ENCODE data around the gene ADSL. TPM values are rescaled to one million over a fixed set of nuclear protein-coding genes. Genes with fewer than 3 reads are reported as not detected.

ADSL gene
- total RNA-seq, 1 experiment from 2014 or later = 165 TPM

- Histone ChIP-seq H4K20me1 (ENCODE audit: insufficient read depth, low read depth, low read length) (no peaks in the 10 kb centered on the region), H3K9ac (ENCODE audit: low read length) (peak overlapping the region; percentile 72), H3K79me2 (ENCODE audit: low read length) (no peaks in the 10 kb centered on the region; the same call in 1 of the 2 replicates), H3K4me1 (ENCODE audit: low read length) (peaks cover 82% of the 10 kb centered on the region), H3K27ac (ENCODE audit: low read length) (peak overlapping the region; percentile 100), H3K36me3 (ENCODE audit: insufficient read depth, low read length) (peaks cover 18% of the 10 kb centered on the region), H3K9me2 (replicated peaks; ENCODE audit: insufficient read depth, low read length) (no peaks in the 10 kb centered on the region), H2AFZ (ENCODE audit: low read length) (no peak overlapping the region), H3K4me2 (ENCODE audit: low read depth, low read length, poor library complexity, severe bottlenecking) (peak overlapping the region; percentile 86), H3K9me3 (ENCODE audit: low read length) (no peaks in the 10 kb centered on the region), H3K4me3 (ENCODE audit: low read length) (peak overlapping the region; percentile 55), H3K27me3 (ENCODE audit: low read length) (no peaks in the 10 kb centered on the region)
- DNase-seq = peak; percentile 93
Observed at GRCh38 chr22:40418366-40419201, 72.3 kb downstream of the ADSL start.

- Histone ChIP-seq H3K9me3 (ENCODE audit: low read length) (no peaks in the 10 kb centered on the region), H3K27ac (ENCODE audit: low read length) (peak overlapping the region; percentile 100), H2AFZ (ENCODE audit: low read length) (no peak overlapping the region), H3K36me3 (ENCODE audit: insufficient read depth, low read length) (peaks cover 18% of the 10 kb centered on the region), H3K4me2 (ENCODE audit: low read depth, low read length, poor library complexity, severe bottlenecking) (no peak overlapping the region), H3K4me3 (ENCODE audit: low read length) (no peak overlapping the region), H3K27me3 (ENCODE audit: low read length) (no peaks in the 10 kb centered on the region), H4K20me1 (ENCODE audit: insufficient read depth, low read depth, low read length) (no peaks in the 10 kb centered on the region), H3K4me1 (ENCODE audit: low read length) (peaks cover 73% of the 10 kb centered on the region), H3K9ac (ENCODE audit: low read length) (peak overlapping the region; percentile 32; the same call in 1 of the 2 replicates), H3K79me2 (ENCODE audit: low read length) (no peaks in the 10 kb centered on the region; the same call in 1 of the 2 replicates), H3K9me2 (replicated peaks; ENCODE audit: insufficient read depth, low read length) (no peaks in the 10 kb centered on the region)
- DNase-seq = no peak
Observed at GRCh38 chr22:40419718-40420117, 73.4 kb downstream of the ADSL start.

GRCh38 chr22:40420341-40421081 lies 74.2 kb downstream of the ADSL start:
- no peak overlapping the region for H2AFZ ChIP-seq (ENCODE audit: low read length)
- H3K36me3 ChIP-seq (ENCODE audit: insufficient read depth, low read length) = peaks cover 18% of the 10 kb centered on the region
- no peak overlapping the region for H3K4me3 ChIP-seq (ENCODE audit: low read length)
- no peaks in the 10 kb centered on the region for H3K27me3 ChIP-seq (ENCODE audit: low read length)
- no peak for DNase-seq
- no peak overlapping the region for H3K4me2 ChIP-seq (ENCODE audit: low read depth, low read length, poor library complexity, severe bottlenecking)
- no peaks in the 10 kb centered on the region for H3K9me2 ChIP-seq (replicated peaks; ENCODE audit: insufficient read depth, low read length)
- H3K27ac ChIP-seq (ENCODE audit: low read length) = peak overlapping the region; percentile 100
- H3K4me1 ChIP-seq (ENCODE audit: low read length) = peaks cover 65% of the 10 kb centered on the region
- H3K9ac ChIP-seq (ENCODE audit: low read length) = no peak overlapping the region
- no peaks in the 10 kb centered on the region; the same call in 1 of the 2 replicates for H3K79me2 ChIP-seq (ENCODE audit: low read length)
- H4K20me1 ChIP-seq (ENCODE audit: insufficient read depth, low read depth, low read length) = no peaks in the 10 kb centered on the region
- H3K9me3 ChIP-seq (ENCODE audit: low read length) = no peaks in the 10 kb centered on the region

- no peak overlapping the region for H3K9ac ChIP-seq (ENCODE audit: low read length)
- no peak for DNase-seq
- H3K27ac ChIP-seq (ENCODE audit: low read length) = peak overlapping the region; percentile 100
- H4K20me1 ChIP-seq (ENCODE audit: insufficient read depth, low read depth, low read length) = no peaks in the 10 kb centered on the region
- no peaks in the 10 kb centered on the region; the same call in 1 of the 2 replicates for H3K79me2 ChIP-seq (ENCODE audit: low read length)
- H2AFZ ChIP-seq (ENCODE audit: low read length) = no peak overlapping the region
- H3K9me2 ChIP-seq (replicated peaks; ENCODE audit: insufficient read depth, low read length) = no peaks in the 10 kb centered on the region
- no peak overlapping the region for H3K4me2 ChIP-seq (ENCODE audit: low read depth, low read length, poor library complexity, severe bottlenecking)
- no peak overlapping the region for H3K4me3 ChIP-seq (ENCODE audit: low read length)
- no peaks in the 10 kb centered on the region for H3K27me3 ChIP-seq (ENCODE audit: low read length)
- H3K4me1 ChIP-seq (ENCODE audit: low read length) = peaks cover 60% of the 10 kb centered on the region
- H3K9me3 ChIP-seq (ENCODE audit: low read length) = no peaks in the 10 kb centered on the region
- H3K36me3 ChIP-seq (ENCODE audit: insufficient read depth, low read length) = peaks cover 16% of the 10 kb centered on the region
Observed at GRCh38 chr22:40421082-40421350, 74.7 kb downstream of the ADSL start.

GRCh38 chr22:40421941-40422340 lies 75.6 kb downstream of the ADSL start:
- Histone ChIP-seq H3K79me2 (ENCODE audit: low read length) (peaks cover 5% of the 10 kb centered on the region), H3K9ac (ENCODE audit: low read length) (no peak overlapping the region), H3K4me3 (ENCODE audit: low read length) (no peak overlapping the region), H3K27me3 (ENCODE audit: low read length) (no peaks in the 10 kb centered on the region), H4K20me1 (ENCODE audit: insufficient read depth, low read depth, low read length) (no peaks in the 10 kb centered on the region), H3K4me1 (ENCODE audit: low read length) (peaks cover 51% of the 10 kb centered on the region), H3K9me2 (replicated peaks; ENCODE audit: insufficient read depth, low read length) (no peaks in the 10 kb centered on the region), H3K36me3 (ENCODE audit: insufficient read depth, low read length) (peaks cover 7% of the 10 kb centered on the region; the same call in 1 of the 2 replicates), H3K4me2 (ENCODE audit: low read depth, low read length, poor library complexity, severe bottlenecking) (no peak overlapping the region), H3K9me3 (ENCODE audit: low read length) (no peaks in the 10 kb centered on the region), H3K27ac (ENCODE audit: low read length) (peak overlapping the region; percentile 100), H2AFZ (ENCODE audit: low read length) (no peak overlapping the region)
- DNase-seq = no peak

- H3K27ac ChIP-seq (ENCODE audit: low read length) = peak overlapping the region; percentile 100
- H3K4me2 ChIP-seq (ENCODE audit: low read depth, low read length, poor library complexity, severe bottlenecking) = no peak overlapping the region
- H3K9me2 ChIP-seq (replicated peaks; ENCODE audit: insufficient read depth, low read length) = no peaks in the 10 kb centered on the region
- no peak for DNase-seq
- no peaks in the 10 kb centered on the region for H3K9me3 ChIP-seq (ENCODE audit: low read length)
- no peak overlapping the region for H2AFZ ChIP-seq (ENCODE audit: low read length)
- peaks cover 11% of the 10 kb centered on the region for H3K79me2 ChIP-seq (ENCODE audit: low read length)
- H3K27me3 ChIP-seq (ENCODE audit: low read length) = no peaks in the 10 kb centered on the region
- peaks cover 45% of the 10 kb centered on the region for H3K4me1 ChIP-seq (ENCODE audit: low read length)
- no peak overlapping the region for H3K4me3 ChIP-seq (ENCODE audit: low read length)
- peaks cover 2% of the 10 kb centered on the region; the same call in 1 of the 2 replicates for H3K36me3 ChIP-seq (ENCODE audit: insufficient read depth, low read length)
- H3K9ac ChIP-seq (ENCODE audit: low read length) = peak overlapping the region; percentile 13; the same call in 1 of the 2 replicates
- no peaks in the 10 kb centered on the region for H4K20me1 ChIP-seq (ENCODE audit: insufficient read depth, low read depth, low read length)
Observed at GRCh38 chr22:40422558-40423309, 76.4 kb downstream of the ADSL start.

- no peak overlapping the region for H3K9ac ChIP-seq (ENCODE audit: low read length)
- peak overlapping the region; percentile 100; the same call in 1 of the 2 replicates for H3K27ac ChIP-seq (ENCODE audit: low read length)
- no peak overlapping the region for H3K4me3 ChIP-seq (ENCODE audit: low read length)
- no peak overlapping the region for H2AFZ ChIP-seq (ENCODE audit: low read length)
- H3K4me1 ChIP-seq (ENCODE audit: low read length) = peaks cover 39% of the 10 kb centered on the region
- H3K36me3 ChIP-seq (ENCODE audit: insufficient read depth, low read length) = no peaks in the 10 kb centered on the region; the same call in 1 of the 2 replicates
- H4K20me1 ChIP-seq (ENCODE audit: insufficient read depth, low read depth, low read length) = no peaks in the 10 kb centered on the region
- no peaks in the 10 kb centered on the region for H3K9me2 ChIP-seq (replicated peaks; ENCODE audit: insufficient read depth, low read length)
- peaks cover 15% of the 10 kb centered on the region for H3K79me2 ChIP-seq (ENCODE audit: low read length)
- no peaks in the 10 kb centered on the region for H3K27me3 ChIP-seq (ENCODE audit: low read length)
- H3K9me3 ChIP-seq (ENCODE audit: low read length) = no peaks in the 10 kb centered on the region
- no peak for DNase-seq
- no peak overlapping the region for H3K4me2 ChIP-seq (ENCODE audit: low read depth, low read length, poor library complexity, severe bottlenecking)
Observed at GRCh38 chr22:40423310-40423688, 77.0 kb downstream of the ADSL start.

Measured in Karpas-422 (cell line).